Upper lobe of left lung (tissue), 4 donors: Measurements from ENCODE around the gene SCAMP1.

Experiments used
- CTCF ChIP-seq, 6 experiments: fragments of 450-650 bp in 4 of 6; fragments of 200-600 bp in 2 of 6; sonication (generic) in 2 of 6; IDR thresholded peaks; one replicate each; pipeline ENCODE4 v1.5.1; 2016 to 2019; ENCODE audit warnings: antibody characterized with exemption in 6 of 6
- POLR2A ChIP-seq, 4 donors: fragments of 450-650 bp; IDR thresholded peaks; one replicate each; pipeline ENCODE4 v1.5.1; 2016 to 2017; ENCODE audit warnings: antibody characterized with exemption in 4 of 4, mild to moderate bottlenecking in 2 of 4

- TF ChIP-seq POLR2A (IDR thresholded peaks at IDR 0.05) (no peak), CTCF (IDR thresholded peaks at IDR 0.05) (no peak)
Measured at GRCh38 chr5:78327761-78328510, 32.5 kb upstream of the SCAMP1 start.
